Heart right ventricle (tissue), 16 donors: Measurements from ENCODE around the gene EBPL. TPM values are rescaled to one million over a fixed set of nuclear protein-coding genes. Genes with fewer than 3 reads are reported as not detected.
A peak's percentile ranks its signal among the peaks of the same experiment; 100 is the strongest.

Experiments used
- ATAC-seq, 8 donors: fragments of 200-7000 bp; cut with Tn5 transposase; one replicate each; pipeline ENCODE4 v1.9.1; 2020; ENCODE audit warnings: mild to moderate bottlenecking in 8 of 8, moderate library complexity in 8 of 8, moderate number of reproducible peaks in 1 of 8
- DNase-seq, 2 donors: peaks; one replicate each; pipeline ENCODE4 v3.0.0-alpha.2; 2020
- H3K27ac ChIP-seq, 10 donors: fragments of 200-600 bp; sonication (generic) in 2 of 10; one replicate each; pipeline versions ENCODE4 v1.5.0 to v1.8.0; 2020 to 2022; ENCODE audit warnings: mild to moderate bottlenecking in 3 of 10
- H3K27me3 ChIP-seq, 7 donors: fragments of 200-600 bp; one replicate each; pipeline ENCODE4 v1.8.0; 2021 to 2022; ENCODE audit warnings: mild to moderate bottlenecking in 2 of 7
- H3K36me3 ChIP-seq, 9 donors: fragments of 200-600 bp; sonication (generic) in 1 of 9; one replicate each; pipeline versions ENCODE4 v1.5.0 to v1.8.0; 2020 to 2022; ENCODE audit warnings: mild to moderate bottlenecking in 2 of 9
- H3K4me1 ChIP-seq, 9 donors: fragments of 200-600 bp; sonication (generic) in 1 of 9; one replicate each; pipeline versions ENCODE4 v1.5.0 to v1.8.0; 2020 to 2022; ENCODE audit warnings: mild to moderate bottlenecking in 4 of 9
- H3K4me3 ChIP-seq, 10 donors: fragments of 200-600 bp; sonication (generic) in 2 of 10; one replicate each; pipeline versions ENCODE4 v1.5.0 to v1.8.0; 2020 to 2022; ENCODE audit warnings: mild to moderate bottlenecking in 7 of 10, moderate library complexity in 2 of 10
- H3K9me3 ChIP-seq, 11 donors: fragments of 200-600 bp in 10 of 11; sonication (generic) in 2 of 11; one replicate each; pipeline versions ENCODE4 v1.5.0 to v1.8.0; 2013 to 2022; ENCODE audit warnings: mild to moderate bottlenecking in 2 of 11, control low read depth in 1 of 11, moderate library complexity in 1 of 11
- CTCF ChIP-seq, 9 donors: fragments of 200-600 bp; sonication (generic) in 2 of 9; IDR thresholded peaks; one replicate each; pipeline versions ENCODE4 v1.5.0 to v1.8.0; 2021 to 2022; ENCODE audit warnings: antibody characterized with exemption in 9 of 9, mild to moderate bottlenecking in 5 of 9, moderate library complexity in 1 of 9
- WGBS, 2 donors: extraction: QIAGEN DNeasy Blood & Tissue Kit; methylation state at CpG; one replicate each; pipeline ENCODE4 v1.1.7; 2013; ENCODE audit warnings: inconsistent platforms in 1 of 2; 5-methylcytosine and 5-hydroxymethylcytosine counted together
- intact Hi-C, 10 donors: fragments of 100-400 bp; cut with DNase I; formaldehyde crosslinking; loops; one replicate each; pipeline versions ENCODE4 v1.11.1 to v1.14.2; 2022
- polyA plus RNA-seq, 2 donors: library from polyadenylated mRNA; stranded (reverse); fragments of 200-250 nt; gene quantifications; one replicate each; pipeline ENCODE4 v1.2.3, GENCODE V29; 2013
- total RNA-seq, 10 donors: library from RNA; stranded (reverse); fragmentation: NEBNext Ultra II Directional in 3 of 10; extraction: Animal tissue kit (Norgen Biotek cat#: 25700) in 3 of 10; gene quantifications; one replicate each; pipeline versions ENCODE4 v1.2.1 to v1.2.4, GENCODE V29; 2021 to 2023
- donor health status: Arrhythmogenic right ventricular cardiomyopathy.
- donor health status: ischemic (EF 13 %, LVEDD 7.1; RV severe dilation, severe dysfunction).
- donor health status: healthy with polysubstance abuse.
- donor health status: DM: no; HTN: yes; CAD: no.
- donor health status: DM: no; HTN: no; CAD: no.
- donor health status: ischemic (EF 25% LVEDD 6.9; RV normal size, moderate dysfunction).
- donor health status: ischemic (EF 25% LVEDD 5.7; RV mildly dilated, moderate dysfunction).
- donor health status: healthy.
- donor health status: DM: yes; HTN: yes; CAD: no.
- donor health status: Ischemic cardiomyopathy.
- donor health status: ischemic (EF 35%, LVEDD 5.7; RV mildly dilated, moderate dysfunction).
- donor health status: nonischemic (EF 11% LVEDD 7.7; RV severe dilation, severe dysfunction).
- donor health status: DM: yes; HTN: yes; CAD: no.
- donor health status: PGD.
- donor health status: ischemic (EF 29% LVEDD 5.4; RV normal size, mild dysfunction).
- donor health status: nonischemic (EF 23%, LVEDD 6.1; RV moderate dilation, normal function).

EBPL gene
- total and polyA plus RNA-seq, 12 donors, result 3.4 to 12.1 (median 6.1) TPM

GRCh38 chr13:49641801-49642291 lies 49.4 kb downstream of the EBPL start:
- peak; percentile 69 to 93 (median 84) for ATAC-seq
- Histone ChIP-seq H3K4me1 (peaks cover 0 to 45% (median 0%) of the 10 kb centered on the region in 9 donors), H3K9me3 (no peaks in the 10 kb centered on the region), H3K27ac (peak overlapping the region in 3 of 10 donors; percentile 14 to 87 (median 48)), H3K36me3 (no peaks in the 10 kb centered on the region), H3K27me3 (no peaks in the 10 kb centered on the region), H3K4me3 (peak overlapping the region in 2 of 10 donors; percentile 5 to 47)
- 82 to 83% methylated on average over 4 of the region's 4 CpGs for WGBS, 2 donors
- intact Hi-C loops, result no loop called here
- DNase-seq, result peak in 1 of 2 donors; percentile 31
- TF ChIP-seq CTCF (IDR thresholded peaks at IDR 0.05), result no peak

GRCh38 chr13:49638744-49639072 lies 52.6 kb downstream of the EBPL start:
- intact Hi-C loops, result no loop called here
- H3K4me1 ChIP-seq, result peaks cover 0 to 53% (median 0%) of the 10 kb centered on the region in 9 donors
- H3K27me3 ChIP-seq, result no peaks in the 10 kb centered on the region
- no peak overlapping the region for H3K4me3 ChIP-seq
- no peaks in the 10 kb centered on the region for H3K36me3 ChIP-seq
- H3K9me3 ChIP-seq, result no peaks in the 10 kb centered on the region
- ATAC-seq (no peak), DNase-seq (no peak)
- TF ChIP-seq CTCF (IDR thresholded peaks at IDR 0.05), result no peak
- H3K27ac ChIP-seq, result peak overlapping the region in 1 of 10 donors; percentile 28
- 88 to 90% methylated on average over 2 of the region's 2 CpGs for WGBS, 2 donors

- no peak for DNase-seq
- H3K4me3 ChIP-seq, result no peak overlapping the region
- intact Hi-C loops, result no loop called here
- H3K36me3 ChIP-seq, result no peaks in the 10 kb centered on the region
- peak overlapping the region in 1 of 10 donors; percentile 28 for H3K27ac ChIP-seq
- 79 to 85% methylated on average over 4 of the region's 4 CpGs for WGBS, 2 donors
- H3K9me3 ChIP-seq, result no peaks in the 10 kb centered on the region
- peaks cover 0 to 53% (median 0%) of the 10 kb centered on the region in 9 donors for H3K4me1 ChIP-seq
- no peaks in the 10 kb centered on the region for H3K27me3 ChIP-seq
- ATAC-seq, result no peak
- TF ChIP-seq CTCF (IDR thresholded peaks at IDR 0.05), result no peak
These were observed 53.1 kb downstream of the EBPL start for GRCh38 chr13:49638030-49638743.

GRCh38 chr13:49636705-49637104 lies 54.6 kb downstream of the EBPL start:
- no peak for ATAC-seq
- no peak overlapping the region for H3K4me3 ChIP-seq

More at GRCh38 chr13:49636705-49637104, 54.6 kb downstream of the EBPL start:
- H3K27me3 ChIP-seq, result no peaks in the 10 kb centered on the region
- H3K27ac ChIP-seq, result no peak overlapping the region
- WGBS, 2 donors, result 97 to 98% methylated on average over 5 of the region's 5 CpGs
- DNase-seq, result no peak
- no peaks in the 10 kb centered on the region for H3K9me3 ChIP-seq
- H3K36me3 ChIP-seq, result no peaks in the 10 kb centered on the region
- H3K4me1 ChIP-seq, result peaks cover 0 to 57% (median 0%) of the 10 kb centered on the region in 9 donors
- intact Hi-C loops, result no loop called here
- TF ChIP-seq CTCF (IDR thresholded peaks at IDR 0.05), result no peak
